Tibial nerve (tissue), 3 donors: ENCODE measurements around the gene AARSD1.

Experiments
- POLR2A ChIP-seq, 2 donors: fragments of 450-650 bp; IDR thresholded peaks; one replicate each; pipeline ENCODE4 v1.6.1; 2017; ENCODE audit warnings: antibody characterized with exemption in 2 of 2, mild to moderate bottlenecking in 2 of 2, moderate library complexity in 2 of 2
- TF ChIP-seq, protein P1 (sequence below), 5 experiments: fragments of 200-600 bp in 3 of 5; fragments of 450-650 bp in 2 of 5; sonication (generic) in 3 of 5; IDR thresholded peaks; one replicate each; pipeline ENCODE4 v1.5.1; 2016 to 2019; ENCODE audit warnings: antibody characterized with exemption in 5 of 5, mild to moderate bottlenecking in 3 of 5, moderate library complexity in 2 of 5

DNA sequence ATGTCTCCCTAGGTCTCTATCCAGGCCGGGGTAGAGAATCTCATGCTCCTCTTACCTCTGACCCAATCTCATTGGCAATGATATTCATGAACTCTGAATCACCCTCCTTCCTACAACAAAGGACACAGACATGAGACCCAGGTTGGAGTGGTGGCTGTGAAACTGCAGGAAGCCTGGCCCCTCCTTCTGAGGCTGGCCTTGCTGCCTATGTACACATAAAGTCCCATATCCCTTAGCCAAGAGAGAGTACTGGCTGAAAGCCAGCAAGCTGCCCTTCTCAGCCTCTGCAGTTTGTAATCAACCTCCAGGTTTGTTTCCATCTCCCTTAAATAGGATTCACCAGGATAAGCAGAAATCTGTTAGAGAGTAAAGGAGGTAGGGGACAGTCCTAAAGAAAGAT, 10.6 kb downstream of the AARSD1 start:
- TF ChIP-seq, protein P1, sequence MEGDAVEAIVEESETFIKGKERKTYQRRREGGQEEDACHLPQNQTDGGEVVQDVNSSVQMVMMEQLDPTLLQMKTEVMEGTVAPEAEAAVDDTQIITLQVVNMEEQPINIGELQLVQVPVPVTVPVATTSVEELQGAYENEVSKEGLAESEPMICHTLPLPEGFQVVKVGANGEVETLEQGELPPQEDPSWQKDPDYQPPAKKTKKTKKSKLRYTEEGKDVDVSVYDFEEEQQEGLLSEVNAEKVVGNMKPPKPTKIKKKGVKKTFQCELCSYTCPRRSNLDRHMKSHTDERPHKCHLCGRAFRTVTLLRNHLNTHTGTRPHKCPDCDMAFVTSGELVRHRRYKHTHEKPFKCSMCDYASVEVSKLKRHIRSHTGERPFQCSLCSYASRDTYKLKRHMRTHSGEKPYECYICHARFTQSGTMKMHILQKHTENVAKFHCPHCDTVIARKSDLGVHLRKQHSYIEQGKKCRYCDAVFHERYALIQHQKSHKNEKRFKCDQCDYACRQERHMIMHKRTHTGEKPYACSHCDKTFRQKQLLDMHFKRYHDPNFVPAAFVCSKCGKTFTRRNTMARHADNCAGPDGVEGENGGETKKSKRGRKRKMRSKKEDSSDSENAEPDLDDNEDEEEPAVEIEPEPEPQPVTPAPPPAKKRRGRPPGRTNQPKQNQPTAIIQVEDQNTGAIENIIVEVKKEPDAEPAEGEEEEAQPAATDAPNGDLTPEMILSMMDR (IDR thresholded peaks at IDR 0.05): no peak
- no peak for TF ChIP-seq POLR2A (IDR thresholded peaks at IDR 0.05)
